GM12865 (cell line): ENCODE measurements around the gene RPA3.
A peak's percentile ranks its signal among the peaks of the same experiment; 100 is the strongest.

Source experiments
- DNase-seq: peaks from one replicate; pipeline ENCODE4 v3.0.0; 2010; ENCODE audit warnings: low read depth
- H3K4me3 ChIP-seq: 2 replicates; pipeline ENCODE4 v1.5.1; 2011; ENCODE audit warnings: mild to moderate bottlenecking, low read depth, low read length, control low read depth
- TF ChIP-seq, protein P1 (sequence below): IDR thresholded peaks from 2 replicates; pipeline ENCODE4 v1.5.1; 2011; ENCODE audit warnings: low read length, control low read depth, low read depth, inconsistent platforms; ENCODE audit not compliant: insufficient read depth; ENCODE audit errors: missing control alignments

The RPA3 gene

DNA sequence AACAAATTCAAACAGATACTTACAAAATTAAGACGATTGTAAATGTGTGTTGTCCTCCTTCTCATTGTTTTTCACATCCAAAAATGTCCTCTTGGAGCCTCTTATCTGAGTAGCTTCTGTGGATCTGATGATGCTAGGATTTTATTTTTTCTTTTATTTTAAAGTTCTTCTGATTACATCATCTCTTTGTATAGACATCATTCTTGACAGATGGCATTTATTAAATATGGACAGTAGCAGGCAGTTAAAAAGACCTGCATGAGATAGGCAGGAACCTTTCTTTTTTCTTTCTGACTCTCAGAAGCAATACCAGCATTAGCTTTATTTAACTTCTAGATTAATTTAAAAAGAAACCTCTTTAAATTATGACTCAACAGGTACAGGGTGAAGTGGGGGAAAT is at the start of gene RPA3:
Gene RPA3 (minus strand): TSS at position 116 of the 400 bp plus-strand sequence. CDS start 78,189 bp downstream, outside the sequence.
- H3K4me3 ChIP-seq: no peak within 1 kb of the TSS
- TF ChIP-seq, protein P1, sequence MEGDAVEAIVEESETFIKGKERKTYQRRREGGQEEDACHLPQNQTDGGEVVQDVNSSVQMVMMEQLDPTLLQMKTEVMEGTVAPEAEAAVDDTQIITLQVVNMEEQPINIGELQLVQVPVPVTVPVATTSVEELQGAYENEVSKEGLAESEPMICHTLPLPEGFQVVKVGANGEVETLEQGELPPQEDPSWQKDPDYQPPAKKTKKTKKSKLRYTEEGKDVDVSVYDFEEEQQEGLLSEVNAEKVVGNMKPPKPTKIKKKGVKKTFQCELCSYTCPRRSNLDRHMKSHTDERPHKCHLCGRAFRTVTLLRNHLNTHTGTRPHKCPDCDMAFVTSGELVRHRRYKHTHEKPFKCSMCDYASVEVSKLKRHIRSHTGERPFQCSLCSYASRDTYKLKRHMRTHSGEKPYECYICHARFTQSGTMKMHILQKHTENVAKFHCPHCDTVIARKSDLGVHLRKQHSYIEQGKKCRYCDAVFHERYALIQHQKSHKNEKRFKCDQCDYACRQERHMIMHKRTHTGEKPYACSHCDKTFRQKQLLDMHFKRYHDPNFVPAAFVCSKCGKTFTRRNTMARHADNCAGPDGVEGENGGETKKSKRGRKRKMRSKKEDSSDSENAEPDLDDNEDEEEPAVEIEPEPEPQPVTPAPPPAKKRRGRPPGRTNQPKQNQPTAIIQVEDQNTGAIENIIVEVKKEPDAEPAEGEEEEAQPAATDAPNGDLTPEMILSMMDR: no peak
- no peak for DNase-seq

DNA sequence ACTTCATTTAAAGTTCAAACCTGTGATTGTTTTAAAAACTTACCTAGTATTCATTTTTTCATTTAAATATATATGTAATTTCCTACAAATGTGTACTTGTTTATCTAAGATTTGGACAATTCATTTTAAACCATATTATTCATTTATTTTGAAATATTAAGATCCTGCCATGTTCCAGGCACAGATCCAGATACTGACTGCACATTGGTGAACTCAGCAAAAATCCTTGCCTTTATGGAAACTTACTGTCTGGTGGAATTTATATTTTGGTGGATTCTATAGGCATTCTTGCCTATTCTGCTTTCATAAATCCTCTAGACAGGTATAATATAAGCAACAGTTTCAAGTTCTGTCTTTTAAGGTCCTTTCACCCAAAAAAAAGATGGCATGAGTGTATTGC is 48.3 kb upstream of the RPA3 start:
- no peak for DNase-seq
- no peak overlapping the region for H3K4me3 ChIP-seq
- TF ChIP-seq, protein P1: no peak

DNA sequence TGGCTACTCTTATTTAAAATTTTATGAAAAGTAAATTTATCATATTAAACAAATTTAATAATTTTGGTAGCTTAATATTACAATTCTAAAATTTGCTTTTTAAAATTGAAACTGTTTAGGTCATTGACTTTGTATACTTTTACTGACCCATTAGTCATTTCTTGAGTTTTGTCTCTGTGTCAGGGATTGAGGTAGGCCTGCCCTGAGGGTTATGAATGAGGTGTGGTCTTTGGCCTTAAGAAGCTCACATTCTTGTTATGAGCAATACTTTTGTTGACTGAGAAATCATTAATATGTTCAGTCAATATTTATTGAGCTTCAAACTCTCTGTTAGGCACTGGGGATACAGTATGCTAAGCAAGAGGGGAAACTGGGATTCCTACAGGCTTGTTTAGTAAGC is 47.0 kb upstream of the RPA3 start:
- DNase-seq: peak; percentile 73
- TF ChIP-seq, protein P1: no peak
- H3K4me3 ChIP-seq: no peak overlapping the region

DNA sequence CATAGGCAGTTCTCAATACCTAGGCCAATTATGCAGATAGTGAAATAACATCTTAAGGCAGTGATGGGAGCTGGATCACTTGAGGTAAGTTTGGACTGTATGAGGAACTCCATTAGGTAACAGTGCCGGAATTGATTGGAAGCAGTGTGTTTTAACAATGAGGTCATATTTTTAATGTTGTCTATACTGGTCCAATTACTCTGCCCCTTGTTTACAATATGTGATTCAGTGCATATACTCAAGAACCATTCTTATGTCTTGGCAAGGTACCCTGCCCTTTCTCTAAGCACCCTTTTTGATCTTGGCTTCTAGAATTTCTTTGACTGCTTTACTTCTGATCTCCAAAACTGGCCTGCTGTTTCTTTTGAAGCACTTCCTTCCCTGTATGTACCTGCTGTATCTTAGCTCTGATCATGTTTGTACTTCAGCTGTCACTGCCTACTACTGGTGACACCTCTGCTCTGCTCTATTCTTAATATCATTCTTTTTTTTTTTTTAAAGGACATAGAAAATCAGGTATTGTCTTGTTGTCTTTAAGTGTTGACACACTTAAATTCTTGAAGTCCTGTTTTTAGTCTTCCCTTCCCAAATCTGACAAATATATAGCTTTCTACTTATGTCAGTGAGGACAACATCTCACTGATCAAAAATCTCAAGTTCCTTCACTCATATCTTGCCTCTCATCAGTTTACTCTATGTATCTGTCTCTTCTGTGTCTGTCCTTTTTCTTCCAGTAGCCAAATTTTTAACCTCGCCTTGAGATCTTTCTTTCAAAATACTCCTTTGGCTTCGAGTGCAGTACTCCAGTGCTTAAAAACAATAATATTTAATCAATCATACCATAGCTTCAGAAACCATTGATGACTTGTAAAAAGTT is 46.4 kb upstream of the RPA3 start:
- TF ChIP-seq, protein P1: peak; percentile 3
- H3K4me3 ChIP-seq: no peak overlapping the region
- peak; percentile 14 for DNase-seq

DNA sequence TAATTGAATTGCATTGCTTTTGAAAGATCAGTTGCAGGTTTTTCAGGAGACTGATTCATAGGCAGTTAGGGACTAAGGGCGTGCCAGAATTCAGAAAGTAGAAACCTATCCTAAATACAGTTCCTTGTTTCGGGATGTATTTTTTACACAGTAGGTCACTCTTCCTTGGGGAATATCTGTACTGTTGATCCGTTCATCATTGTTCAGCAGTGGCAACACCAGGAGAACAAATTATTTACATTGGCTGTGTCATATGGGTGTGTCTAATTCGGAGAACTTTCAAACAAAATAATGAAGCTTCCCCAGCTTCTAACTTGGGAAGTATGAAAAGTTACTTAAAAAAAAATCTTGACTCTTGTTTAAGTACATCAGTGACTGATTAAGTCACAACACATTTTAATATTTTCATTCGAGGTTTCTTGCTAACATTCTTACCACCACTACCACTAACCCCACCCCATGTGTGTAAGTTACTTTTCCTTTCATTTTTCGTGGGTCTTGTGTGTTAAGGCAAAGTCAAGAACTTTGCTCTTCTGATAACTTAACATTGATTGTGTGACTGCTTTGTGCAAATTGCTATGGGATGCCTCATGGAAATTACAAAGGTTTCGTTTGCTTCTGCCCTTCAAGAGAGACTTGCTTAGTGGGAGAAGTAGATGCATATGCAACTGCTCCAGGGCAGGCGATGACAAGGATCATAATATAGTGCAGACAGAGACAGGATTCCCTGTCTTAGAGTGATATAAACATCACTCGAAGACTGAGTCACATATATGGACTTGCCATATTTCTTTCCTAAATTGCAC is 43.8 kb upstream of the RPA3 start:
- TF ChIP-seq, protein P1: no peak
- H3K4me3 ChIP-seq: peak overlapping the region; percentile 49
- DNase-seq: peak; percentile 62

DNA sequence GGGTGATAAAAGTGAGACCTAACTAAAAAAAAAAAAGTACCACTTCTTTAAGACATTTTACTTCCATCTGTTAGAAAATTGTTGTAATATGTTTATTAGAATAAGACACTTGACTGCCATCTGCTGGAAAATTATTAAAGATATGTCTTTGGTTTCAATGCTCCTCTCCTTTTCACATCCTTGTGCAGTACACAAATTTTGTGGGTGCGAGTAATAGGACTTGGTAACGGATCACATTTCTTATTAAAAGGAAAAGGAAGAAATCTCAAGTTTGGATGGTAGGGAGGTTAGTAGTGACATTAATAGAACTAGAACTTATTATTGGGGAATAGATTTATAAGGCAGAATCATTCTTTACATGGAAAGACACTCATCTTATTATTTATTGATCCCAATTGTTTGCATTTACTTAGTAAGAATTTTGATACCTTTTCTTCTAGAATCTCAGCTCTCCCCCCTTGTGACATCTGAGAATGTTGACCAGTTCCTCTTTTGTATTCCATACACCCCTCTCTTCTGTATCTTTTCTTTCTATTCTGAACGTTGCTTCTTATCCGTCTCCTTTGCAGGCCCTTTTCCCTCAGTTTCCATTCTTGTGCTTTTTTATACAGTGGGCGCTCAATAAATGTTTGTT is 43.0 kb upstream of the RPA3 start:
- TF ChIP-seq, protein P1: peak; percentile 3
- peak overlapping the region; percentile 49 for H3K4me3 ChIP-seq
- peak; percentile 67 for DNase-seq
